Effector memory CD4-positive, alpha-beta T cell (primary cell): ENCODE data around the gene SH3PXD2A.
"Not testable (repeated sequence)": the region's sequence is repeated elsewhere in the genome, so short reads cannot be mapped to it uniquely, and the experiment has no call there.

Experiments
- DNase-seq, 3 donors: peaks; one replicate each; pipeline ENCODE4 v3.0.0-alpha.2; 2020
- H3K27ac ChIP-seq: 2 replicates; pipeline ENCODE4 v1.7.0; 2013; ENCODE audit warnings: mild to moderate bottlenecking, low read length, moderate library complexity; ENCODE audit not compliant: insufficient read depth, poor library complexity, severe bottlenecking
- H3K27me3 ChIP-seq: replicated peaks from 2 replicates; pipeline ENCODE4 v1.7.0; 2013; ENCODE audit warnings: mild to moderate bottlenecking, low read length; ENCODE audit not compliant: insufficient read depth, control insufficient read depth, poor library complexity, severe bottlenecking
- H3K36me3 ChIP-seq: 2 replicates; pipeline ENCODE4 v1.7.0; 2013; ENCODE audit warnings: mild to moderate bottlenecking, low read length, moderate library complexity; ENCODE audit not compliant: control insufficient read depth, insufficient read depth
- H3K4me1 ChIP-seq: 2 replicates; pipeline ENCODE4 v1.7.0; 2013; ENCODE audit warnings: low read length, mild to moderate bottlenecking; ENCODE audit not compliant: control insufficient read depth, insufficient read depth, poor library complexity, severe bottlenecking
- H3K4me3 ChIP-seq: 2 replicates; pipeline ENCODE4 v1.7.0; 2013; ENCODE audit warnings: low read length, low read depth, mild to moderate bottlenecking; ENCODE audit not compliant: insufficient read depth, poor library complexity, severe bottlenecking
- H3K9me3 ChIP-seq: 2 replicates; pipeline ENCODE4 v1.7.0; 2013; ENCODE audit warnings: mild to moderate bottlenecking, low read length, moderate library complexity; ENCODE audit not compliant: control insufficient read depth

Gene SH3PXD2A

GRCh38 chr10:103731026-103731425, 124.3 kb downstream of the SH3PXD2A start:
- not testable (repeated sequence) for H3K27me3 ChIP-seq, H3K4me3 ChIP-seq

GRCh38 chr10:103729851-103730250, 125.5 kb downstream of the SH3PXD2A start:
- Histone ChIP-seq H3K4me3 (no peak overlapping the region), H3K27me3 (no peaks in the 10 kb centered on the region), H3K4me1 (no peaks in the 10 kb centered on the region), H3K36me3 (no peaks in the 10 kb centered on the region), H3K27ac (no peak overlapping the region), H3K9me3 (no peaks in the 10 kb centered on the region)
- DNase-seq = no peak

More at GRCh38 chr10:103731026-103731425, 124.3 kb downstream of the SH3PXD2A start:
- DNase-seq, H3K9me3 ChIP-seq, H3K4me1 ChIP-seq, H3K36me3 ChIP-seq, H3K27ac ChIP-seq: not testable (repeated sequence)

- no peak overlapping the region for H3K27ac ChIP-seq
- H3K36me3 ChIP-seq = no peaks in the 10 kb centered on the region
- H3K9me3 ChIP-seq = no peaks in the 10 kb centered on the region
- no peaks in the 10 kb centered on the region for H3K27me3 ChIP-seq
- H3K4me1 ChIP-seq = no peaks in the 10 kb centered on the region
- DNase-seq = no peak
- H3K4me3 ChIP-seq = no peak overlapping the region
Measured at GRCh38 chr10:103727991-103728689, 127.2 kb downstream of the SH3PXD2A start.

GRCh38 chr10:103727546-103727963, 127.8 kb downstream of the SH3PXD2A start:
- no peaks in the 10 kb centered on the region for H3K9me3 ChIP-seq
- H3K4me3 ChIP-seq = no peak overlapping the region
- no peak for DNase-seq
- H3K27me3 ChIP-seq = no peaks in the 10 kb centered on the region
- H3K4me1 ChIP-seq = no peaks in the 10 kb centered on the region
- H3K36me3 ChIP-seq = no peaks in the 10 kb centered on the region
- no peak overlapping the region for H3K27ac ChIP-seq

- H3K36me3 ChIP-seq = no peaks in the 10 kb centered on the region
Measured at GRCh38 chr10:103726637-103727036, 128.7 kb downstream of the SH3PXD2A start.

GRCh38 chr10:103725242-103725641, 130.1 kb downstream of the SH3PXD2A start:
- Histone ChIP-seq H3K36me3 (no peaks in the 10 kb centered on the region), H3K4me1 (no peaks in the 10 kb centered on the region), H3K27me3 (no peaks in the 10 kb centered on the region), H3K4me3 (no peak overlapping the region), H3K9me3 (no peaks in the 10 kb centered on the region), H3K27ac (no peak overlapping the region)
- no peak for DNase-seq

More at GRCh38 chr10:103726637-103727036, 128.7 kb downstream of the SH3PXD2A start:
- no peaks in the 10 kb centered on the region for H3K4me1 ChIP-seq
- no peaks in the 10 kb centered on the region for H3K27me3 ChIP-seq
- no peak overlapping the region for H3K4me3 ChIP-seq
- no peaks in the 10 kb centered on the region for H3K9me3 ChIP-seq
- H3K27ac ChIP-seq = no peak overlapping the region
- DNase-seq = no peak

GRCh38 chr10:103724771-103725170, 130.6 kb downstream of the SH3PXD2A start:
- Histone ChIP-seq H3K36me3 (no peaks in the 10 kb centered on the region), H3K27me3 (no peaks in the 10 kb centered on the region), H3K4me3 (no peak overlapping the region), H3K27ac (no peak overlapping the region), H3K9me3 (no peaks in the 10 kb centered on the region), H3K4me1 (no peaks in the 10 kb centered on the region)
- no peak for DNase-seq

GRCh38 chr10:103724074-103724473, 131.3 kb downstream of the SH3PXD2A start:
- no peak for DNase-seq
- H3K27me3 ChIP-seq = no peaks in the 10 kb centered on the region
- H3K27ac ChIP-seq = no peak overlapping the region
- H3K9me3 ChIP-seq = no peaks in the 10 kb centered on the region
- no peaks in the 10 kb centered on the region for H3K36me3 ChIP-seq
- H3K4me1 ChIP-seq = no peaks in the 10 kb centered on the region
- H3K4me3 ChIP-seq = no peak overlapping the region

- Histone ChIP-seq H3K27me3 (no peaks in the 10 kb centered on the region), H3K36me3 (no peaks in the 10 kb centered on the region)
Measured at GRCh38 chr10:103723557-103723956, 131.8 kb downstream of the SH3PXD2A start.

GRCh38 chr10:103722632-103723031, 132.7 kb downstream of the SH3PXD2A start:
- no peak overlapping the region for H3K4me3 ChIP-seq
- DNase-seq = no peak
- H3K27me3 ChIP-seq = no peaks in the 10 kb centered on the region
- H3K9me3 ChIP-seq = no peaks in the 10 kb centered on the region
- no peak overlapping the region for H3K27ac ChIP-seq
- no peaks in the 10 kb centered on the region for H3K4me1 ChIP-seq
- no peaks in the 10 kb centered on the region for H3K36me3 ChIP-seq

More at GRCh38 chr10:103723557-103723956, 131.8 kb downstream of the SH3PXD2A start:
- no peaks in the 10 kb centered on the region for H3K4me1 ChIP-seq
- H3K9me3 ChIP-seq = no peaks in the 10 kb centered on the region
- H3K4me3 ChIP-seq = no peak overlapping the region
- H3K27ac ChIP-seq = no peak overlapping the region
- DNase-seq = no peak
